AG10803 (cell line): Measurements from ENCODE around the gene RNF8.
"Not testable (repeated sequence)": the region's sequence is repeated elsewhere in the genome, so short reads cannot be mapped to it uniquely, and the experiment has no call there.

ENCODE experiments used
- DNase-seq: peaks from one replicate; pipeline ENCODE4 v3.0.0; 2010; ENCODE audit warnings: low read depth
- H3K4me3 ChIP-seq: 2 replicates; pipeline ENCODE4 v1.5.1; 2011; ENCODE audit warnings: mild to moderate bottlenecking, low read length, control low read depth
- TF ChIP-seq, protein P1 (sequence below): conservative IDR thresholded peaks from 2 replicates; pipeline ENCODE4 v1.5.1; 2011; ENCODE audit warnings: mild to moderate bottlenecking, low read length, control low read depth, inconsistent platforms

RNF8 gene

DNA sequence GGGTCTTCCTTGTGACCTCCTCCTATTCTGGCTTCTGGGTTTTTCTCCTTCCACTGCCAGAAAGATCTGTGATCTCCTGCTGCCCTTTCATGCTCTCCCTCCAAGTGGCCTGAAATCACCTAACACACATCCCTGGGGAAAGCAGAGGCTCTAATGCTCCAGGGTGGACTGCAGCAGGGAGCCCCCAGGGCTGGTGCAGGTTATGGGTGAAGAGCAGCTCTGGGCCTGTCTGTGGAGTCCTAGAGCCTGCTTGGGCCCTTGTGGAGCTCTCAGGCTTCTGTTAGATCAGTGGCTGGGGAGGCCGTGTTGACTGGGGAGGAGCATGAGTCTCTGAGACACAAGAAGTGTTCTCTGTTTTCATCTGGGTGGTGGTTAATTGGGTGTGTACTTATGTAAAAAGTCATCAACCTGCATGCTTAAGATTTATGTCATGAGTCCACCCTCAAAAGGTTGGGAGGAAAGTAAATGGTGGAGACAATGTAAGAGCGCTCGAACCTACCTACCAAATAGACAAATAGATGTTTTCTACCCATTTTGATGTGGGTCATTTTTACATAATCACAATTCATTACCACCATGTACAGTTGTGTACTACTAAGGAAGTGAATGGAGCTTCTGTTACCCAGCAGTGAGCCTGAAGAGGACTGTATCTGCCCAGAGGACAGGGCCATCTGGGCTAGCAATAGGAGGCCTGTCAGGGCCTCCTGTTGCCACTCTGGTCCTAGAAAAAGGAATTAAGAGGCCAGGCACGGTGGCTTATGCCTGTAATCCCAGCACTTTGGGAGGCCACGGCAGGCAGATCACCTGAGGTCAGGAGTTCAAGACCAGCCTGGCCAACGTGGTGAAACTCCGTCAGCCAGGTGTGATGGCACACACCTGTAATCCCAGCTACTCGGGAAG is 32.0 kb upstream of the RNF8 start:
- H3K4me3 ChIP-seq, result no peak overlapping the region
- DNase-seq, result no peak
- TF ChIP-seq, protein P1, sequence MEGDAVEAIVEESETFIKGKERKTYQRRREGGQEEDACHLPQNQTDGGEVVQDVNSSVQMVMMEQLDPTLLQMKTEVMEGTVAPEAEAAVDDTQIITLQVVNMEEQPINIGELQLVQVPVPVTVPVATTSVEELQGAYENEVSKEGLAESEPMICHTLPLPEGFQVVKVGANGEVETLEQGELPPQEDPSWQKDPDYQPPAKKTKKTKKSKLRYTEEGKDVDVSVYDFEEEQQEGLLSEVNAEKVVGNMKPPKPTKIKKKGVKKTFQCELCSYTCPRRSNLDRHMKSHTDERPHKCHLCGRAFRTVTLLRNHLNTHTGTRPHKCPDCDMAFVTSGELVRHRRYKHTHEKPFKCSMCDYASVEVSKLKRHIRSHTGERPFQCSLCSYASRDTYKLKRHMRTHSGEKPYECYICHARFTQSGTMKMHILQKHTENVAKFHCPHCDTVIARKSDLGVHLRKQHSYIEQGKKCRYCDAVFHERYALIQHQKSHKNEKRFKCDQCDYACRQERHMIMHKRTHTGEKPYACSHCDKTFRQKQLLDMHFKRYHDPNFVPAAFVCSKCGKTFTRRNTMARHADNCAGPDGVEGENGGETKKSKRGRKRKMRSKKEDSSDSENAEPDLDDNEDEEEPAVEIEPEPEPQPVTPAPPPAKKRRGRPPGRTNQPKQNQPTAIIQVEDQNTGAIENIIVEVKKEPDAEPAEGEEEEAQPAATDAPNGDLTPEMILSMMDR, result no peak

DNA sequence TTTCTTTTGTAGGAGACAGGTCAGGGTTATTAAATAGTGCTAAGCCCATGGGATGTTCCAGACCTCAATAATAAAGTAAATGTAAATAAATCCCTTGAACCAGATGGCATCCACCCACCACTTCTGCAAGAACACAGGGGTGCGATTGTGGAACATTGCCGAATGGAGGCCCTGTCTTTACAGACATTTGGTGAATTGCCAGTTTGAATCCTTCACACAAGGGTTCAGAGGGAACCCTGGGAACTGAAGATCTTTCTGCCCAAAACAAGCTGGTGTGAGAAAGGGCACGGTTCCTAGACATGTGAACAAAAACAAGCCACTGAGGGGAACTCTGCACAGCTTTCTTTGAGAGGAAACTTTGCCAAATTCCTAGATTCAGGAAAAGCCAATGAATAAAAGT is 30.2 kb upstream of the RNF8 start:
- DNase-seq, result peak; percentile 9
- no peak overlapping the region for H3K4me3 ChIP-seq
- TF ChIP-seq, protein P1, result no peak

DNA sequence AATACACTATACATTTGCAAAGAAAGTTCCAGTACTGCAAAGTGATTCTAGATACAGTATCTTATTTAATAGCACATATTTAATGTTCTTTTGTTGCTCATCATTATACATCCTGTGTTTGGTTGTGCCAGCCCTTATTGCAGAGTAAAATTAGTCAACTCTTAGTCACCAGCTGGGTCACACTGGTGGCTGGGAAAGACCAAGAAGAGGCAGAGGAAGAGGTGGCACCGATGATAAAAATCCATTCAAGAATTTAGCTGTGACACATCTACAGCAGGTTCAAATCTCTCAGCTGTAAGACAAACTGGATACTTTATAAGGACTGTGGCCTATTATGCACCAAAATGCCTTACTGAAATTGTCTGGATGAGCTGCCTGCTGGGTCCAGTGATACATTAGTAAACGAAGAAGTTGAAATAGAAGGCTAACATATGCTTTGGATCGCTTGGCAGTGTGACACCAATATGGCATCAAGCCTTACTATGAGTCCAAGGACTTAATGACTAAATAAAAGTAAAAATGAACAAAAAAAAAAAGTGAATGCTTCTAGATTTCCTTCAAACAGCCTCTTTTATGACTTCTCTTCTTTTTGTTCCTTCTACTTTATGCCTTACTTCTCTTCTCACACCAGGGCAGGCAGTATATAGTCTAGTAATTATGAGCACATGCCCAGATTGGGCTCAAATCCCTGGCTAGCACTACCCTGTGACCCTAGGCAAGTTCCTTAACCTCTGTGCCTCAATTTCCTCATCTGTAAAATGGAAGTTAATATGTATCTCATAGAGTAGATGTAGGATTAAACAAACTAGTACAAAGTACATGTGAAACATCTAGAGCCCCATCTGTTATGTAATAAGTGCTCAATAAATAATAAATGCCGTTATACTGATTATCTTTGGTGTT is 29.4 kb upstream of the RNF8 start:
- peak; percentile 53 for DNase-seq
- TF ChIP-seq, protein P1, result no peak
- no peak overlapping the region for H3K4me3 ChIP-seq

DNA sequence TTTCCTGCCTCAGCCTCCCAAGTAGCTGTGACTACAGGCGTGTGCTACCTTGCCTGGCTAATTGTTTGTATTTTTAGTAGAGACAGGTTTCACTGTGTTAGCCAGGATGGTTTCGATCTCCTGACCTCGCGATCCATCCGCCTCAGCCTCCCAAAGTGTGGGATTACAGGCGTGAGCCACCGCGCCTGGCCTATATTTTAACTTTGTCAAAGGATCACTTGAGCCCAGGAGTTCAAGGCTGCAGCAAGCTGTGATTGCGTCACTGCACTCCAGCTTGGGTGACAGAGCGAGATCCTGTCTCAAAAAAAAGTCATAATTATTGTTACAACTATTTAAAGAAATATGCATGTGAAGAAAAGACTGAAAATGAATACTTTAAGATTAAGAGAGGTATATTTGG is 23.4 kb upstream of the RNF8 start:
- not testable (repeated sequence) for H3K4me3 ChIP-seq, DNase-seq

DNA sequence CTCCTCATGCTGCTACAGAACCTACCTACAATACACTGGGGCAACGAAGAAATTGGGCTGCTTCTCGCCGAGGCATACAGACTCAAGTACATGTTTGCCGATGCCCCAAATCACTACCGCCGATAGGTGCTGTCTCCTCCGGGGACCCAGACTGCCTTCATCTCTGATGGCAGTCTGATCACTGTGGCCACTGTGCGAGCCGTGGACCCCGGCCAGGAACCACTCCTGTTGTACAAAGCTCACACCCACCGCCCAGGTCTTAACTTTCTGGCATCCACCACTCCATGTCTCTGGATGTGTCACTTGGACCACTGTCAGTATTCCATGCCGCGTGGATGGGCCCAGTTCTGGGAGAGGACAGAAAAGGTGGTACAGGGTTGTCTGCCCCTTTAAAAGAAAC is 22.7 kb upstream of the RNF8 start:
- no peak for DNase-seq
- H3K4me3 ChIP-seq, result no peak overlapping the region
- TF ChIP-seq, protein P1, result no peak

DNA sequence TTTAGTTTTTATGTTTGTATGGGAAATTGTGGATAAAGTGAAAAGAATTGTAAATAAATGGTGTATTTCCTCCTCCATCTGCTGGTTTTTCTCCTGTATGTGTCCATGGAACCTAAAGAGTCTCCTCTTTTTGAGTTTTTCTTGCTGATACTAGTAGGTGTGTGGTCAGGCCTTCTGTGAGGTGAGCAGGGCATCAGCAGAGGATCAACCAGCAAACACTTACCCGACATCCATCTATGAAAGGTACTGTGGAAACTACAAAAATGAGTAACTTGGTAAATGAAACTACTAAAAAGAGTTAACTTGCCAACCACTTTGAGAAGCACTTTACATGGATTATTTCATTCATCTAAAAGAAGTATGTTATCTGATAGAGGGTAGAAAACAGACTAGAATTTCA is 20.9 kb upstream of the RNF8 start:
- H3K4me3 ChIP-seq, result no peak overlapping the region
- TF ChIP-seq, protein P1, result no peak
- no peak for DNase-seq

DNA sequence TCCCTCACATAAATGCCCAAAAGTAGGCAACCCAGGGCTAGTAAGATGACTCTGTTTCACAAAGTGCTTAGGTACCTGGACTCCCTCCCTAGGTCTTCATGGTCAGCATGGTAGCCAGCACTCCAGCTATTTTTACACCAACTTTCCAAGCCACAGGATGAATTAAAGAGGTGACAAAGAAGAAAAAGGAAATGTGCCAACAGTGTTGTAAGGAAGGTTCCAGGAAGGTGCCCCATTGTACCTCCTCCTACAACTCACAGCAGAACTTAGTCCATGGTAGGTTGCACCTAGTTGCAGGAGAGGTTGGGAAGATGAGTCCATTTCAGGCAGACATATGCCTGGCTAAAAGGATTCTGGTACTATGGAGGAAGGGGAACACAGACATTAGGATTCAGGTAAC is 19.7 kb upstream of the RNF8 start:
- TF ChIP-seq, protein P1, result no peak
- no peak overlapping the region for H3K4me3 ChIP-seq
- no peak for DNase-seq

DNA sequence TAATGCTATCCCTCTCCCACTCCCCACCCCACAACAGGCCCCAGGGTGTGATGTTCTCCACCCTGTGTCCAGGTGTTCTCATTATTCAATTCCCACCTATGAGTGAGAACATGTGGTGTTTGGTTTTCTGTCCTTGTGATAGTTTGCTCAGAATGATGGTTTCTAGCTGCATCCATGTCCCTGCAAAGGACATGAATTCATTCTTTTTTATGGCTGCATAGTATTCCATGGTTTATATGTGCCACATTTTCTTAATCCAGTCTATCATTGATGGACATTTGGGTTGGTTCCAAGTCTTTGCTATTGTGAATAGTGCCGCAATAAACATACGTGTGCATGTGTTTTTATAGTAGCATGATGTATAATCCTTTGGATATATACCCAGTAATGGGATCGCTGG is 15.5 kb upstream of the RNF8 start:
- DNase-seq, H3K4me3 ChIP-seq: not testable (repeated sequence)
